HL-60/S4 treated with retinoic acid at 250 ng/mL for 4 days and 3 days (cell line): ENCODE data around the gene ATXN7L1.
"Not testable (repeated sequence)": the region's sequence is repeated elsewhere in the genome, so short reads cannot be mapped to it uniquely, and the experiment has no call there.

ENCODE experiments used
- in situ Hi-C: fragments of 300-500 bp; cut with MboI; formaldehyde crosslinking; loops from 2 replicates; pipeline ENCODE4 v1.7.0; 2022; ENCODE audit warnings: low sequenced_read_pairs

Gene ATXN7L1

DNA sequence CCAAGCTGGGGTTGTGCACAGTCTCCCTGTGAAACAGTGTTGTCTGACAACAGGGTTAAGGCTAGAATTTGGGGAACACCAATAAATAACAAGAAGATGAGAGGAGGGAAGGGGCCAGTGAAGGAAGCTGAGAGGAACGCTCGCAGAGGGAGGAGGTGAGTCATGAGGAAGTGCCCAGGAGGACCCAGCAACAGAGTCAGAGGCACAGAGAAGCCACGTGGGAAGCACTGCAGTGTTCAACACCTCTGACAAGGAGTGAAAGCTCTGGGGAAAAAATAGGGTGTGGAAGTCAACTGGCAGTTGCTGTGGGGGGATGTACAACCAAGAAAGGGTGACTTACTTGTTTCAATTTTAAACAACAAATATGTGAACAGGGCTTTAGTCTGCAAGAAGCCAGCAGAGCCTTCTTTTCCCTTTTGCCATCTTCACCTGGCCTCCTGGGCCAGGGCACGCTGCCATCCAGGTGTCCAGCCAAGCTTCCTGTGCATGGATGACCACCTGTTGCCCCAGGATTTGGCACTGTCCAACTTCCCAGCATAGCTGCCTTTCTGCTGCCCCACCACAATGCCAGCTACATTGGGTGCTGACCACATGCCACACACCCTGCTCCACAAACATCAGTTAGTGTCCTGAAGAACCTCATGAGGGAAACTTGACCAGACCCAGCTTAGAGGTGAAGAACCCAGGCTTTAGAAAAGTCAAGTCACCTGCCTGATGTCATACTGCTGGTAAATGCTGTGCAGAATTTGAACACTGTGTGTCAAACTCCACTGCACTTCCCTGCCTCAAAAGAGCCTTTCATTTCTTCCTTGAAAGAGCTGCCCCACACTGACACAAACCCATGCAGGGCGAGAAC lies 69.6 kb downstream of the ATXN7L1 start:
- in situ Hi-C loops: no loop called here

DNA sequence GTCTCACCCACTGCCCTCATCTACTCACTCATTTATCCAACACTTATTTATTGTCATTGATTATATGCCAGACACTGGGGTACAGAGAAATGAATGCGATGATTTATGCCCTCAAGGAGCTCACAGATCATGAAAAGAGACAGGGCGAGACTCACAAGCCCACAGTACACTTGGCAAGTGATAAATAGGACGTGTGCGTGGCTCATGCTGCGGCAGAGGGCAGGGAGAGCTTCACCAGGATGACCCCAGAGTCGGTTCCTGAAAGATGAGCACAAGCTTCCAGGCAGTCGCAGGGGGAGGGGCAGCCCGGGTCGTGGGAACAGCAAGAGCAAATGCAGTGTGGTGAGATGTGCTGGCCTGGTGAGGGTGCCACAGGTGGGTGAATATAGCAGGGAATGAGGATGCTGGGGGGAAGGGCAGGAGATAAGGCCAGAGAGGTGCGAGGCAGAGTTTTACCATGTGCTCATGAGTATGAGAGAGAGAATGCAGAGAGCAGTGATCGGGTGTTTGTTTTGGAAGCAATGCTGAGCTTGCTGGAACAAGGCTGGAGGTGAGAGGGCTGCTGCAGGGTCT lies 70.9 kb downstream of the ATXN7L1 start:
- in situ Hi-C loops: no loop called here

DNA sequence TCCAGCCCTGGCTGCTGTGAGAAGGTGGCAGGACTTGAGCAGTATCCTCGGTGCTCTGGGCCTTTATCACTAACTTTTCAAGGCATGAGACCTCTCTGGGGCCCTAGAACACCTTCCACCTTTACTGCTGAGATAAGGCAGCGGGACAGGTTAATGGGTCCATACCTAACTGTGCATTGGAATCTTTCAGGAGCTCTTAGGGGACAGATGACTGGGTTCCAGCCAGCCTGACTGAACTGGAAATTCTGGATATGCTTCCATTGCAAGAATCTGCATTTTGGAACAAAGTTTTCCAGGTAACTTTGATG lies 73.0 kb downstream of the ATXN7L1 start:
- in situ Hi-C loops: no loop called here

DNA sequence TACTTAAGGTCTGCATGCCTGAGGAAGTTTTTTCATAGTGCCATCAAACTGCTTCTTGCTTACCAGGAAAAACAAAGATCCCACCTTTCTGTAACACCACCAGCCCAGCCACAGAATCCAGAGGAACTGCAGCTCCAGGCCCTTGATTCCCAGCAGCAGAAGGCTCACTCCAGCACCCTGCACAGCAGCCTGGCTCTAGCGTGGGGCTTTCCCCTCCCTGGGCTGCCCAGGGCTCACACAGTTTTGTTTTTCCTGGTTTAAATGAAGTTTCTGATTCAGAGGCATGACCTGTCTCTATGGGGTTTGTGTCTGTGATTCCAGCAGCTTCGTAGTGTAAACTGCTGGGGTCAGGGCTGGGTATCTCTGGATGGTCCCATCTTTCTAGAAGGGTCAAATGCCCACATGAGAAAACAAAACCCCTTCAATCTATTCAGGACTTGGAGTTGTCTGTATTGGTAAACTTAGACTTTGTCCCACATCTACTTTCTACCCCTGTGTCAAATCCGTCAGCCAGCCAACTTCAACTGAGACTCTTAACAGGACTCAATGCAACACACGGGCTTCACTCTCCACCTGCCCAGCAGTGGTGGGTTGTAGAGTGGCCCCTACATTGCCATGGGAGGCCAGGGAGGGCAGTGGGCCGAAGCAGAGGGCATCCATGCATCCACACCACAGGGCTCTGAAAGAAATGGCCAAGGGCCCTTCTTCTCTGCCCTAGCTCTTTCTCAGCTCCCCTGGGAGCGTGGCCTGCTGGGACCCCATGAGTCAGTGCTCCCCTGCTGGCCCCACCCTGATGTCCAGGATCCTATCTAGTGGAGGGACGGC lies 73.6 kb downstream of the ATXN7L1 start:
- in situ Hi-C loops: no loop called here

DNA sequence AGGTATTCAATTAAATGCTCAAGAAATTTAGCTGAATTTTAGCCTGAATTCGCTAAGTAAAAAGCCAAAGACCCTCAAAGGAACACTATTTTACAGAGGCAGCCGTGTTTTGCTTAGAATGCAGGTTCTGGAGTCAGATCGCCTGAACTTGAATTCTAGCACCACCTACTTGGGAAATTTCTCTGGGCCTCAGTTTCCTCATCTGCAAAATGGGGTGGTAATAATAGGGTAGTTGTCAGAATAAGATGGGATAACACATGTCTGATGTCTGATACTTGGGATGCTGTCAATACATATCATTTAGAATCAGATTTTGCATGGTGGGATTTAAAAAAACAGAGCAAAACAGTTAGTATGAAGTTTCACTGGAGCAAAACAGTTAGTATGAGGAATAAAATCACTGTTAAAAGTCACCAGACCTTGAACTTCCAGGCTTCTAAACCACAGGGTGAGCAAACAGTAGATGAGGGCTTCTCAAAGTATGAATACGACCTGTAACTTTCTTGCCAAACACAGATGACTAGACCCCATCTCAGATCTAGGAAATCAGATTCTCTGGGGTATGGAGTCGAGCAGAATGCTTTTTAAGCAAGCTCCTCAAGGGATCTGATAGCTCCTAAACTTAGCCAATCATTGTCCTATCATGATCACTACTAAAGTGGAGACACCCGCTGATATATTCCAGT lies 75.4 kb downstream of the ATXN7L1 start:
- in situ Hi-C loops: no loop called here

DNA sequence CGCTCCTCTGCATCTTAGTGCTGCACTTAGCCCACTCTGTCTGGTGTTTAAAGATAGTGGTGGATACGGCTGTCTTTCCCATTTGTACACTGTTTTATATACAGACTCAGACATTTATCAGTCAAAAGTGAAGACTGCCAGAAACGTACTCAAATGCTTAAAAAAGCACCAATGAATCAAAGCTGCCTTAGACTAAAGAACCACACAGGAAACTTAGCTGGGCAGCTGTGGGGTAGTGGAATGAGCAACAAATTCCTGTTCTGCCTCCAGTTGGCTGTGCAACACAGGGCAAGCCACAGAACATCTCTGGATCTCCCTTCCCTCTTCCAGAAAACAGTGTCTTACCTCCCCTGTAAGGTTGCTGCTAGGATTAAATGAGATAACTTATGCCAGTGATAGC lies 76.0 kb downstream of the ATXN7L1 start:
- in situ Hi-C loops: no loop called here

DNA sequence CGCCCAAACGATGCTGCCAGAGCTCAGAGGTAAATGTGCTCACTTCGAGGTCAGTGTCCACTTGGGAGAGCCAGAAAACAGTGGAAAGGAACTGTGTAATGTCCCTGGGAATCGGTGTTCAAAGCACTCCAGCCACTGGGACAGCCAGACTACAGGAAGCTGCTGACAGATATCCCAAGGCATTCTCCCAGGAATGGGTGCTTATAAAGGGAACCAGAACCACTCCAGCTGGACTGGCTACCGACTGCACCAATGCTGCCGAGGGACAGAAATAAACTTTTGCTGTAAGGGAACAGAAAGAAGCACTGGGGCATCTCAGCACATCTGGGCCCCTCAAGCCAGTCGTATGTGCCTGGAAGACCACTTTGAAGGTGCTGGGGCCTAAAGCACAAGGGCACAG lies 76.7 kb downstream of the ATXN7L1 start:
- in situ Hi-C loops: no loop called here

DNA sequence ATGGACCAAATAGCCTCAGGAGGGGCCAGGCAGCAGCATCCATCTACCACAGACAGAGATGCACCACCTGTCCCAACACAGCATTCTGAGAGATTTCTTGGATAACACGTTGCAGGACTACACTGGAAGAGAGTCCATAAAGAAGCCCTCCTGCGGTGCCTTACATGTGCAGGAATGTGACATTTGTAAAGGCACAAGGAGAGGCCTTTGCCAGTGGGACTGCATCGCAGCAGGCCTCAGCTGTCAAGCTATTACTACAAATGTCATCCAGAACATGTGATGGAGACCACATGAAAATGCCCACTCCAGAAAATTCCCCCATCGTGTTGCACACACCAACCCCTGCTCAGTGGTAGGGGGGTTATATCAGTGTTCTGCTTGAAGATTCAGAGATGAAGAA lies 77.4 kb downstream of the ATXN7L1 start:
- in situ Hi-C loops: no loop called here

DNA sequence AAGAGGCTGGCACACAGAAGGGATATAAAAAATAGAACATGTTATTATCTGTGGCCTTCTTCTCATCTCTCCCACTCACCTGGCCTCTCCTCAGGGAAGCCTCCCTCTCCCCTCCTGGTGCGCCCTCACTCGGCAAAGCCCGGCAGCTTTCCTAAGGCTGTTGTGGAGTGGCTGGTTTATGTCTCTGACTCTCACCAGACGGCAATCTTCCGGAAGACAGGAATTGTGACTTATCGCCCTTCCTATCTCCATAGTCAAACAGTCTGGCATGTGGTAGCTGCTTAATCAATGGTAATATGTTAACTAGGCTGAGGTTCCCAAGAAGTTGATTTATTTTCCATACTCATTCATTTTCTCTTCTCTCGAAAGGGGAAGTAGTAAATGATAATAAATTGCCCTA lies 78.7 kb downstream of the ATXN7L1 start:
- in situ Hi-C loops: no loop called here

DNA sequence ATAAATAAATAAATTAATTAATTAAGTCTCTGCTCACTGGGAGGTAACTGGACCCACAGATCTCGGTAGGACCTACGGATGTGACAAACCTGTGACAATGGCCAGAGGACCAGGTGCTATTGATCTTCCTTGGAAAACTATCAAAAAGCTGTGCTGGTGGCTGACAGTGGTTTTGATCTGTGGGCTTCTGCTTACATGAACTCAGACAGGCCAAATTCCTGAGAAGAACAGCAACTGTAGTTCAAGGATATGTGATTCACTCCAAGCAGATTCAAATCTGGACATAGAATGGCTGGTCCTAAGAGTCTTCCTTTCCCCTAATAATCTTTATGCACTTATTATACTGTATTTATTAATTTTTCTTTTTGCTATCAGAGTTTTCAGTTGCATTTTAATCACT lies 80.0 kb downstream of the ATXN7L1 start:
- in situ Hi-C loops: no loop called here

DNA sequence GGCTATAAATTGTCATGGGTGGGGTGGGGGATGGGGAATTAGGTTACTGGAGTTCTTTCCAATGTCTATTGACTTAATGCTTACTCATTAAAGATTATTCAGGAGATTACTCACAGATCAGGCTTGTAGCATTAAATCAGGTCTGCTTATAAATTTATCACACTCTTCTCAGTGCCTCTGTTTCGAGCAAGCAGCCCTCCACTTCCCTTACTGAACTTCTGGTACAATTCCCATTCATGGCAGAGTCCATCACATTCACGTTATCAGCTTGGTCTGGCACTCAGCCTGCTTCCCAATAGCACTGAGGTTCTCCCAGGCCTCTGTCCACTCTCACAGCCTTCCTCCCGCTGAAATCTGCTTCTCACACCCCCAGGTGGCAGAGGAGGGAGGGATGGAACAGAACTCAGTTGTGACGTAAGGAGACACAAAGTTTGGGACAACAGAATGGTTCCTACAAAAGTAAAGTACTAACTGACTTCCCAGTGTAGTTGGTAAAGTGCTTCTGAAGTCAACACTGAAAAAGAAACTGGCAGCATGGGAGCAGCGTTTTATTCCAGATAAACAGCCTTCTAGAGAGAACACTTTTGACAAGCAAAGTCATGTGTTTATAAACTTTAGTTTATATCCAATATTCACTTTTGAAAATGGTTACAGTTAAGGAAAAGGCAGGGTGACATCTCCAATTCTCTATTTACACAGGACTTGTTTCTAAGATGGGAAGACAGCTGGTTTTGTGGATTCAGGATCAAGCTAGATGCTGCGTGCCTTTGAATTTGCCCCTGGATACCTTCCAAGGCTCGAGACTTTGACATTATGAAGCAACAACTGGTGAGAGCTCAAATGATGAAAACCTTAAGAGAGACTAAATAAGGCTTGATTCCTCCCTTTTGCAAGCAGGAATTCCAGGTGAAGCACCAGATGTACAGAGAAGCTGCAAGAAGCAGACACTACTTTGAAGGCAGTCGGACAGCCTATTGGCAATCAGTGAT lies 81.4 kb downstream of the ATXN7L1 start:
- in situ Hi-C loops: no loop called here

DNA sequence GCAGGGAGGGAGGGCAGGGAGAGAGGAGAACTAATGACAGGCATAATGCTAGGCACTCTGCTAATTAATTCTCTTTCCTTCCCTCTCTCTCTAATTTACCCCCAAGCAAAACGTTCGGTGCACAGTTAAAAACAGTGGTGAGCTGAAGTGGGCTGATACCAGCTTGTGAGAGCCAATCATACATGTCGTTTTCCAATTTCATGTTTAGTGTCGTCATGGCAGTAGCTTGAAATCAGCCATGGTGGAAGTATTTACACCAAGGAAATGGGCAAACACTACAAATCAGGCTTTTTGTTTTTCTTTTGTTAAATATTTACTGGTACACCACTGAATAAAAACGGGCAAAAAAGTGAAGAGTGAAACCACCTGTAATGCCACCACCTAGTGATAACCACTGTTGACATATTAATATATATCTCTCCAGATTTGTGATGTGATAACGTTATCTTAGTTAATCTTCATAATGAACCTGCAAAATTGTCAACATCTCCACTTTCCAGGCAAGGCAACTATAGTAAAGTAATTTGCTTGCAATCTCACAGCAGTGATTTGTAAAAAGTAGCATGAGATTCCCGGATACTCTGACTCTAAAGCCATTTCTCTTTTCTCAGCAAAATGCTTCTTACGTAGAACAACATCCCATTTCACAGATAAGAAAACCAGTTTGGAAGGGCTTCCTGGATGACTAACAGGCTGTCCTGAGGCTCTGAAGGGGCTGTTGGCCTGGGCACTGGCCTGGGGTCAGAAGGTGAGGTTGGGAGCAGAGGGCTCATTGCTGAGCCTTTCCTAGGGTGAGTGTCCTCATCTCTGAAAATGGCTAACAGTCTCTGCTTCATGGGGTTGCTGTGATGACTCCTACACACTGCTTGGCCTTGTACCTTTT lies 83.7 kb downstream of the ATXN7L1 start:
- in situ Hi-C loops: no loop called here

DNA sequence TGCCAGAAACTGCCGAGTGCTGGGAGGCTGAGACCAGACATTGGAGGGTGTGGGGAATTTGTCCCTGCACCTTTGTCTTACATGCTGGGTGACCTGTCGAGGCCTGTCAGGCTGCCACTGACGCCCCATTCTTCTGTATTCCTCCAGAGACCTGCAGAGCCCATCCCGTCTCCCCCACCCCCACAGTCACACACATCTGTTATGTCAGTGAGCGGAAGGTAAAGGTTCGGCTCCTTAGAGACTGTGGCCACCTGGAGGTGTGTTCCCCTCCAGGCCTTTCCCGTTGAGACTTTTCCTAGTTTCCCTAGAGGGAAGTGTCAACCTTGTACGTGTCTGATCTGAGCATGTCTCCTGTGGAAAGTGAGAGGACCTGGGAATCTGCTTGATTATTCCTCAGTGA lies 84.5 kb downstream of the ATXN7L1 start:
- in situ Hi-C loops: no loop called here

DNA sequence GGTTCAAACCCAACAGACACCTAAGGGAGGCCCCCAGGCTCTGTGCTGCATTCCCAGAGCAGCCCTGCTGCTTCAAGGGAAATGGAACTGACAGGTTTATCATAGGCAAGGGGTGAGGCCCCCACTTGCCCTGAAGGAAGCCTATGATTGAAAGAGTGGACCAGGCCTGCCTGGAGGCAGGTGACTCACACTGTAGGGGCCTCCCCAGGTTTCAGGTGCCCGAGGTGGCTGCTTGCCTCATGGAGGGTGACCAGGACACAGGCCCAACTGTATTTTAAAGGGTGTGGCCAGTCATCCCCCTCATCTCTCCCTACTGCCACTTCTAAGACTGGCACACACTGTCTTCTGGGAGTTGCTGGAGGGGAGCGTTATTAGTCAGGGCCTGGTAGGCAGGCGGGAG lies 85.4 kb downstream of the ATXN7L1 start:
- in situ Hi-C loops: no loop called here

DNA sequence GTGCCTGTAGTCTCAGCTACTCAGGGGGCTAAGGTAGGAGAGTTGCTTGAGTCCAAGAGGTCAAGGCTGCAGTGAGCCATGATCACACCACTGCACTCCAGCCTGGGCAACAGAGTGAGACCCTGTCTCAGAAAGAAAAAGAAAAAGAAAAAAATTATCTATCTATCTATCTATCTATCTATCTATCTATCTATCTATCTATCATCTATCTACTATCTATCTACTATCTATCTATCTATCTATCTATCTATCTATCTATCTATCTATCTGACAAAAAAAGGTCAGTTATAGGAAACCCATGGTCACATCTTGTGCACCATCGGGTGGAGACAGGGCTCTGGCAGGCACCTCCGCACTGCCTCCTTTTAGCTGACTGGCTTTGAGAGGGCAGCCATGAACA lies 85.9 kb downstream of the ATXN7L1 start:
- in situ Hi-C loops: not testable (repeated sequence)

DNA sequence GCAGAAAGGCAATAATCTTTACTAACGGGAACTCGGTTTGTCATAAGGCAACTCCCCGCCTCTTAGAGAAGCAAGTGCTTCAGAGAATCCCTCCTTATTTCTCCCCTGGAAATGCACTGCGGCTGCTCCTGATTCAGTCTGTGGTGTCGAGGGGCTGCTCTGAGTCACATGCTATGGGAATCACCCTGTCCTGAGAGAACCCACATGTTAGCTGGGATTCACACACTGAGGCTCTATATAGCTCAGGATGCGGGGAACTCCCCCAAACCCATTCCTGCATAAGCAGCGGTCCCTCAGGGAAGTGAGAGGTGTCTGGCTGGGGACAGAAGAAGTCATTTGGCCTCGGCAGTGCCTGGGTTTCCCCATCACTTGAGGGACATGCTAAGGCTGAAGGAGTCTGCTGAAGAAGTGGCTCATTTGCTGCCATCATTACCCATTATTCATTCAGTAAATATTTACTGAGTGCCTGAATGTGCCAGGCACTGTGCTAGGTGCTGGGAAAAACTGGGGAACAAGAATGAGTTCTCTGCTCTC lies 87.5 kb downstream of the ATXN7L1 start:
- in situ Hi-C loops: no loop called here

DNA sequence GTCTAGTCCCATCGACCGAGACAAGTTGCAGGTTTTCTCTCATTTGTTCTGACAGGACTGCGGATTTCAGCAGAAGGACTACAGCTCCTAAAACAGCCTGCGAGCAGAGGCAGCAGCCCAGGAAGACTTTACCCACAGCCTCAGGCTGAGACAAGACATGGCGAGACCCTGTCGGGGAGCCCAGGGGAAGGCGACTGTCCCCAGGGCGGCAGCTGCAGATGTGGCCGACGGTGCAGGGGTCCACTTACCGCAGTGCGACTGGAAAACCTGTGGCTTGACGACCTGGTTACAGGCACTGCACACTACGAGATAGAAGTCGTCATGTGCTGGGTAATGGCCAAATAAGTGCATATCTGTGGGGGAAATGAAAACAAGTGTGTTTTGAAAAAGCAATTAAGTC lies 88.0 kb downstream of the ATXN7L1 start:
- in situ Hi-C loops: no loop called here

DNA sequence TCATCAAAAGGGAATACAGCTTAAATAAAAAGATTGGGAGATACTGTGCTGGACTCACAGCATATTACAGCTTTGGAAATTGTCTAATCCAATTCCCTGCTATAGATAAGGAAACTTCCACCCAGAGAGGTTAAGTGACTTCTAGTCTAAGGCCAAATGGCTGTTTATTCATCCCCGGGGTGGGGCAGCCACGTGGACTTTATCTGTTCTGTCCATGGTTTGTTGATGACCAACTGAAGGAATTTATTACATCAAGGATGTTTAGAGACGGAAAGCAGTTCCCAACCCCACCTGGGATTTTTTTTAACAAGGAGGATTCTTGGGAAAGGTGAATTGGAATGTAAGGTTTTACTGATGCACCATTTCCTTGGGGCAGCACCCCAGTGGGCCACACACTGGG lies 88.6 kb downstream of the ATXN7L1 start:
- in situ Hi-C loops: no loop called here
